ENCODE data around the gene MOG.
"Not testable (repeated sequence)": the region's sequence is repeated elsewhere in the genome, so short reads cannot be mapped to it uniquely, and the experiment has no call there.

MOG gene

GRCh38 chr6:29667158-29667557 lies 10.3 kb downstream of the MOG start:
- no peak for DNase-seq (ENCODE audit: extremely low read depth, low read depth)
- TF ChIP-seq CTCF (IDR thresholded peaks at IDR 0.05; ENCODE audit: low read depth, low read length): no peak

DNA sequence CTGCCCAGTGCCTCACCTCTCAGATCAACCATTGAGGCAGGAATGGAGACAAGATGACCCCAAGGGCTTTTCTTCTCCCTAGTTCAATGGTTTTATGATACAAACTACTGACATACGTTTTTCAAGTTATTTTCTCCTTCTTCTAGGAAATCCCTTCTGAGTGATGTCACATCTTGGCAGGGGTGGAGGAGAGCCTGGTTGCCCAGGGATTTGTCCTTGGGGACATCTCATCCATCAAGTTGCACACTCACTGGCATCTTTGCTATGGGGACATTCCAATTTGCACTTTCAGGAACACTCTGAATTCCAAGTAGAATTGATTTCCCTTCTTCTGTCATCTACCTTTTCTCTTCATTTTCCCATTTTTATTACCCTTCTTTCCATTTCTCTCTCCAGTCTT lies 14.1 kb downstream of the MOG start:
- no peak for DNase-seq (ENCODE audit: extremely low read depth, low read depth)
- no peak for TF ChIP-seq CTCF (IDR thresholded peaks at IDR 0.05; ENCODE audit: low read depth, low read length)

- not testable (repeated sequence) for DNase-seq (ENCODE audit: extremely low read depth, low read depth)
Observed at GRCh38 chr6:29672116-29672515, 15.2 kb downstream of the MOG start.

DNA sequence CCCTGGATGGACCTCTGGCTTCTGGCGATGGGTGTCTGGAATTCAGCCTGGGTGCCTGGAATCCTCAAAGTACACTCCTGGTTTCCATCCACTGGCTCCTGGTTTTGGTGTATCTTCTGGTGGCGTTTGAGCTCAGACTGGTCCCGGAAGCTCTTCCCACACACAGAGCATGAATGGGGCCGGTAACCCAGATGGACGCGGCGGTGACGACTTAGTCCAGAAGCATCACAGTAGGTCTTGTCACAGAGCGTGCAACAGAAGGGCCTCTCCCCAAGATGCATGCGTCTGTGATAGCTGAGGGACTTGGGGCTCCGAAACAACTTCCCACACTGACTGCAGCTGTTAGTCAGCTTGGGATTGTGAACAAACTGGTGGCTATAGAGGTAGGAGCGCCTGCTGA lies 16.3 kb downstream of the MOG start:
- no peak for TF ChIP-seq CTCF (IDR thresholded peaks at IDR 0.05; ENCODE audit: low read depth, low read length)
- no peak for DNase-seq (ENCODE audit: extremely low read depth, low read depth)

DNA sequence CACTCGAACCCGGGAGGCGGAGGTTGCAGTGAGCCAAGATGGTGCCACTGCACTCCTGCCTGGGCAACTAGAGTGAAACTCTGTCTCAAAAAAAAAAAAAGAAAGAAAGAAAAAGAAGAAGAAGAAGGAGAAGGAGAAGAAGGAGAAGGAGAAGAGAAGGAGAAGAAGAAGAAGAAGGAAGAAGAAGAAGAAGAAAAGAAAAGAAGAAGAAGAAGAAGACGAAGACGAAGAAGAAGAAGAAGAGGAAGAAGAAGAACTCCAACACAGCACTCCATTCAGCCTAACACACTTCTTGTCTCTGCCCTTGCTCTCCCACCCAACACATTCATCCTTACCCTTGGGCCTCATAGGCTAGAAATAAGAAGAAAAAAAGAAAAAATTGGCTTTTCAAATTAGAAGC lies 17.1 kb downstream of the MOG start:
- TF ChIP-seq CTCF (IDR thresholded peaks at IDR 0.05; ENCODE audit: low read depth, low read length): no peak
- DNase-seq (ENCODE audit: extremely low read depth, low read depth): no peak

DNA sequence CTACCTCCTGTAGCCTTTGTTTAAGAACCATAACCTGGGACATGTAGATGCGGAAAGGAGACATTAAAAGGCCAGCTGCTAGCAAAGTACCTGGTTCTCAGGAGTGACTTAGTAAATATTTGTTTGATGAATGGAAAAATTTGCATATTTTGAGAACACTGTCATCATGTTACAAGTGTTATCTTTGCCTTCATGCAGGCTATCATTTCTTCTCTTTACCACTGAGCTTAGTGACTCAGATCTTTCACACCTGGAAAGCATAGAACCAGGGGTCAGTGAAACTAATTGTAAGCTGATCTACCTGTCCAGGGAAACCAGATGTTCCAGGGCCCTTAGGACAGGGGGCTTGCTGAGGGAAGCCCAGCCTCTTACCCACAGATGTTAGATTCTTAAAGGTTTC lies 18.7 kb downstream of the MOG start:
- no peak for DNase-seq (ENCODE audit: extremely low read depth, low read depth)
- no peak for TF ChIP-seq CTCF (IDR thresholded peaks at IDR 0.05; ENCODE audit: low read depth, low read length)

DNA sequence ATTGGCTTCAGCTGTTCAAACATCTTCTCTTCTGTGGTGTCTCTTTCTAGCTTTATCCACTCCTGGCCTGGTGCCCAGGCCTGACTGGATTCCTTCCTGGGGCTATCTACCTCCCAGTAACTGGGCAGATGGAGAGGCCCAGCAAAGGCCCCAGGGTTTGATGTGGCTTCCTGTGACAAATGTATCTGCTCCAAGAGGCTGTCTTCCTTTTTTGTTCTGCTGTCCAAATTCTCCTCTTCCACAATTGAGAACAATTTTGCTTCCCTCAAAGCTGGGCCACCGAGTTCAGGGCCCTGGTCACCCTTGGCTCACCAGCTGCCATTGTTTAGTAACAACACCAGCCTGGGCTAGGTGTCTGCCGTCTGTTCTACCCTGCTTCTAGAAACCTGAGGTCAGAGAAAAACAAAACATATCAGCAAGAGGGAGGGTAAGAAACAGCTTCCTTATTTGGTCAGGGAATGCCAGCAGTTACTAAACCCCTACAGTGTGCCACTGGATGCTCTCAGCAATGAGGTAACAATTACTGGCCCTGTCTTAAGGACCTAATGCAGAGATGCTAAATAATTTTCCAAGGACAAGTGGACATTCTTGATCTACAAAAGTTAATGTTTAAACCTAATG lies 20.2 kb downstream of the MOG start:
- TF ChIP-seq CTCF (IDR thresholded peaks at IDR 0.05; ENCODE audit: low read depth, low read length): no peak
- no peak for DNase-seq (ENCODE audit: extremely low read depth, low read depth)

- TF ChIP-seq CTCF (IDR thresholded peaks at IDR 0.05; ENCODE audit: low read depth, low read length): no peak
- DNase-seq (ENCODE audit: extremely low read depth, low read depth): no peak
Observed at GRCh38 chr6:29678114-29678513, 21.2 kb downstream of the MOG start.
